HG02885 (cell line): ENCODE measurements around the gene SLC24A4.

Experiments
- ATAC-seq: cut with Tn5 transposase; IDR thresholded peaks from one replicate; pipeline ENCODE4 v1.9.1; 2021; ENCODE audit warnings: mild to moderate bottlenecking; ENCODE audit not compliant: unreplicated experiment, poor library complexity

The SLC24A4 gene

GRCh38 chr14:92362781-92363235 lies 39.8 kb downstream of the SLC24A4 start:
- ATAC-seq = no peak

- ATAC-seq = no peak
Observed at GRCh38 chr14:92366237-92366636, 43.3 kb downstream of the SLC24A4 start.

GRCh38 chr14:92368001-92368400 lies 45.0 kb downstream of the SLC24A4 start:
- ATAC-seq = no peak

GRCh38 chr14:92369097-92369496 lies 46.1 kb downstream of the SLC24A4 start:
- no peak for ATAC-seq

GRCh38 chr14:92372230-92372629 lies 49.3 kb downstream of the SLC24A4 start:
- no peak for ATAC-seq

- ATAC-seq = no peak
Observed at GRCh38 chr14:92373336-92373735, 50.4 kb downstream of the SLC24A4 start.

- no peak for ATAC-seq
Observed at GRCh38 chr14:92380131-92380530, 57.2 kb downstream of the SLC24A4 start.

GRCh38 chr14:92380582-92380981 lies 57.6 kb downstream of the SLC24A4 start:
- ATAC-seq = no peak

GRCh38 chr14:92382677-92383076 lies 59.7 kb downstream of the SLC24A4 start:
- ATAC-seq = no peak

- no peak for ATAC-seq
Observed at GRCh38 chr14:92383805-92384204, 60.8 kb downstream of the SLC24A4 start.

- ATAC-seq = no peak
Observed at GRCh38 chr14:92384461-92385133, 61.6 kb downstream of the SLC24A4 start.

- ATAC-seq = no peak
Observed at GRCh38 chr14:92385561-92385960, 62.6 kb downstream of the SLC24A4 start.

- ATAC-seq = no peak
Observed at GRCh38 chr14:92386165-92386564, 63.2 kb downstream of the SLC24A4 start.

- no peak for ATAC-seq
Observed at GRCh38 chr14:92386637-92387036, 63.7 kb downstream of the SLC24A4 start.

- no peak for ATAC-seq
Observed at GRCh38 chr14:92387578-92387977, 64.6 kb downstream of the SLC24A4 start.

GRCh38 chr14:92389598-92390158 lies 66.7 kb downstream of the SLC24A4 start:
- no peak for ATAC-seq

- no peak for ATAC-seq
Observed at GRCh38 chr14:92391726-92392125, 68.8 kb downstream of the SLC24A4 start.

GRCh38 chr14:92392711-92393110 lies 69.7 kb downstream of the SLC24A4 start:
- ATAC-seq = no peak

- no peak for ATAC-seq
Observed at GRCh38 chr14:92397150-92397952, 74.4 kb downstream of the SLC24A4 start.

GRCh38 chr14:92397953-92398564 lies 75.1 kb downstream of the SLC24A4 start:
- ATAC-seq = no peak
